Embryonic facial prominence (tissue), 1 donor: Measurements from ENCODE around the gene CDX4.
"Not testable (repeated sequence)": the region's sequence is repeated elsewhere in the genome, so short reads cannot be mapped to it uniquely, and the experiment has no call there.

Experiments
- DNase-seq: peaks from one replicate; pipeline ENCODE4 v3.0.0-alpha.2; 2016; ENCODE audit errors: extremely low spot score

The CDX4 gene, protein sequence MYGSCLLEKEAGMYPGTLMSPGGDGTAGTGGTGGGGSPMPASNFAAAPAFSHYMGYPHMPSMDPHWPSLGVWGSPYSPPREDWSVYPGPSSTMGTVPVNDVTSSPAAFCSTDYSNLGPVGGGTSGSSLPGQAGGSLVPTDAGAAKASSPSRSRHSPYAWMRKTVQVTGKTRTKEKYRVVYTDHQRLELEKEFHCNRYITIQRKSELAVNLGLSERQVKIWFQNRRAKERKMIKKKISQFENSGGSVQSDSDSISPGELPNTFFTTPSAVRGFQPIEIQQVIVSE

DNA sequence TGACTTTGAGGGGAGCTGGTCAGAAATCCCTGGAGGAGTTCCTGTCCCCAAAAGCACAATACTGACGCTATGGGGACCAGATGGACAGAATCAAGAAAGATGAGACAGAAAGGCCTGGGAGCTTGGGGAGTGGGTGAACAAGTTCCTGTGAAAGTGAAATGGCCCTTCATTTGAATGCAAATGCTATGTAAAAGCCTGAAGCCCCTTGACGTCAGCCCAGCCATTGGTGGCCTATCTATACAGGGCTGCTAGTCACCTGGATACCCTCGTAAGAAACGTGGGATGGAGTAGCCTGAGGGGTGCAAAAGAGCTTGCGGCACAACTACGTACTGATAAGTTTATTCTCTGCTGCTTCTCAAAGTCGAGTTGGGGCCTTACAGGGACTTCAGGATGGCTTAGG, at the start of gene CDX4:
Gene CDX4 (plus strand): TSS at position 223 of the 400 bp plus-strand sequence. CDS start 201 bp downstream, outside the sequence.
- no peak for DNase-seq

DNA sequence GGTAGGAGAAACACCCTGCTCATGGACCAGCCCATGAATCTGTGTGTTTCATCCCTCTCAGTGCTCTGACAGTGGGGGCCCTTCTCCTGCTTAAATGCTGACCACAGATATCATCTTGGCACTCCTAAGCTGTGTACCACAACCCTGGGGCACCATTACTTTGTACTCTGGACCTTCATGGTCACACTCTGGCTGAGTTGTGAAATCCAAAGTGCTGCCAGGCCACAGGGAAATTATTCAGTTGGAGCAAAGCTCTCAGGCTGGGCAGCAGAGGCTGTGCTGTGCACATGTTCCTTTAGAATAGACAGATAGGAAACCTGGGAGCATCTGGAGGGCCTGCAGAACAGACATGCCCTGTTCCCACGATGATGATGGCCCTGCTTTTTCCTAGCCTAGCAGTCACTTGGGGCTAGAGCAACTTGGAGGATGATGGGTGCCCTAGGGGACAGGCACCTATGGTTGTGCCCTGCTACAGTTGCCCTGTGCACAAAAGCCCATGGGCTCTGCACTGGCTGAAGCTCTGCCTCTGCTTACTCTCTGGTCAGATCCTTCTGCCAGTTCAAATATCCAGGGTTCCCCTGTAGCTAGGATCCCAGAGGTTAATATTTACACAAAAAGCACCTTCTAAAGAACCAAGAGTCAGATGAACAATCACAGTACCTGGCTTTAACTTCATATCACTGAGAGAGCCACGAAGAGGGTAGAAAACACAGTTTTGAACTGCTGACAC, 48.5 kb upstream of the CDX4 start:
- no peak for DNase-seq

DNA sequence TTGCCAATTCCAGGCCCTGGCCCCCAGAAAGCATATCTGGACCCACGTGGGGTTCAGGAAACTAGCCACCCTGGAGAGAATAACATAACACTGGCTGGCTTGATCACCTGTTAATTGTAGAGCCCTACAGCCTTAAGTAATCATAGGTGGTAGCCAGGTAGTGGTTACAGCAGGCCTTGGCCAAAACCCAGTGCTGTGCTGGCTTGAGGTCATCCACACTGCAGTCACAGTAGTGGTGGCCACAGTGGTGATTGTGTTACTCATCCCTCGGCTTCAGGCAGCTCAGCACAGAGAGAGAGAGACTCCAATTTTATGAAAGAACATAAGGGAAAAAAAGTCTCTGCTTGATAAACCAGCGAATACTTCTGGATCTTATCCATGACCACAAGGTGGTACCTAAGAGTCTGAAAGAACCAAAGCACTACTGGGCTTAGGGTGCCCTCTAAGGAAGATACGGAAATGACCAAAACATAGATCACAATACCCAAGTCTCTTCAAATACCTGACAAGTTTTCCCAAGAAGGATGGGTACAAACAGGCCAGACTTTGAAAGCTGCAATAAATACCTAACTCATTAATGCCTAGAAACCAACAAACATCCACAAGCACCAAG, 46.6 kb upstream of the CDX4 start:
- no peak for DNase-seq

DNA sequence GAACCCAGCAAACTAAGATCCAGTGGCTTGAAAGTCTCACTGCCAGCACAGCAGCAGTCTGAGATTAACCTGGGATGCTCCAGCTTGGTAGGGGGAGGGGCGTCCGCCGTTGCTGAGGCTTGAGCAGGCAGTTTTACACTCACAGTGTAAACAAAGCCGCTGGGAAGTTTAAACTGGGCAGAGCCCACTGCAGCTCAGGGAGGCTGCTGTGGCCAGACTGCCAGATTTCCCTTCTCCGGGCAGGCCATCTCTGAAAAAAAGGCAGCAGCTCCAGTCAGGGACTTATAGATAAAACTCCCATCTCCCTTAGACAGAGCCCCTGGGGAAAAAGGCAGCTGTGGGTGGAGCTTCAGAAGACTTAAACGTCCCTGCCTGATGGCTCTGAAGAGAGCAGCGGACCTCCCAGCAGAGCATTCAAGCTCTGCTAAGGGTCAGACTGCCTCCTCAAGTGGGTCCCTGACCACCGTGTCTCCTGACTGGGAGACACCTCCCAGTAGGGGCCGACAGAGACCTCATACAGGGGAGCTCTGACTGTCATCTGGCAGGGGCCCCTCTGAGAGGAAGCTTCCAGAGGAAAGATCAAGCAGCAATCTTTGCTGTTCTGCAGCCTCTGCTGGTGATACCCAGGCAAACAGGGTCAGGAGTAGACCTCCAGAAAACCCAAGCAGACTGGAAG, 45.1 kb upstream of the CDX4 start:
- no peak for DNase-seq

DNA sequence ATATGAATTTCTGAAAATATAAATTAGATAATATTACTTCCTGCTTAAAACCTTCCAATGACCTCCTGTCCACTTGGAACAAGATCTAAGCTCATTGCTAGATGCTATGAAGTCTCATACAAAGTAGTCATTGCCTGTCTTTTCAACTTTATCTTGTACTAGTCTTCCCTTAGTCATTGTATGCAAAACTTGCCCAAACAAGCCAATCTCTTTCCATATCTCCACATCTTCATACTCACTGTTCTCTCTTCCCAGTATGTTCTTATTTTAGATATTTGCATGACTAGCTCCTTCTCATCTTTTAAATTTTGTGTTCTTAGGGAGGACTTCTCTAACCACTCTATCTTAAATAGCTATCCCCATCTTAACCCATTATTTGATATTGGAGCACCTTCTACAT, 33.9 kb upstream of the CDX4 start:
- DNase-seq, result no peak

DNA sequence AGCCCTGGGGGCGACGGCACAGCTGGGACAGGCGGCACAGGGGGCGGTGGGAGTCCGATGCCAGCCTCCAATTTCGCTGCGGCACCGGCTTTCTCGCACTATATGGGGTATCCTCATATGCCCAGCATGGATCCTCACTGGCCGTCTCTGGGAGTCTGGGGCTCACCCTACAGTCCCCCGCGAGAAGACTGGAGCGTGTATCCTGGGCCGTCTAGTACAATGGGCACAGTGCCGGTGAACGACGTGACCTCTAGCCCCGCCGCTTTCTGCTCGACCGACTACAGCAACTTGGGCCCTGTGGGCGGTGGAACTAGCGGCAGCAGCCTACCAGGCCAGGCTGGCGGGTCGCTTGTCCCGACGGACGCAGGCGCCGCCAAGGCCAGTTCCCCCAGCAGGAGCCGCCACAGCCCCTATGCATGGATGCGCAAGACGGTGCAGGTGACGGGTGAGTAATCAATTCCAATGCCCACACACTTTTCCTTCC, 500 bp downstream of the CDX4 start:
- no peak for DNase-seq

DNA sequence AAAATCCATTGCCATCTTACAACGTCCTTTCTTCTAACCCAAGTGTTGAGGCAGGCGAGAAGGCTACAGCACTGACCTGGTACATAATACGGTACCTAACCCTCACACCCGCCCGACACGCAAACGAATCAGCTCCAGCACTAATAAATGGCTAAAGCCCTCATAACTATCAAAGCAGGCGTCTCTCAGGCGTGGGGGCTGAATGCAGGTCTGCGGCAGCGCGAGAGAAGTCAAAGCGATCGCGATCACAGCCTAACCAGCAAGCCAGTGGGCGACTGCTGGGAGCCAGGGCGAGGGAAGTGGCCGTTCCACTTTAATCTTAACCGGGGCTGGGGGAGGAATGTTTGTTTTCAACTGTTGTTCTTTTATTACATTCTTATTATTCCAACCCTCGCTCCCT, 1.5 kb downstream of the CDX4 start:
- DNase-seq, result no peak

DNA sequence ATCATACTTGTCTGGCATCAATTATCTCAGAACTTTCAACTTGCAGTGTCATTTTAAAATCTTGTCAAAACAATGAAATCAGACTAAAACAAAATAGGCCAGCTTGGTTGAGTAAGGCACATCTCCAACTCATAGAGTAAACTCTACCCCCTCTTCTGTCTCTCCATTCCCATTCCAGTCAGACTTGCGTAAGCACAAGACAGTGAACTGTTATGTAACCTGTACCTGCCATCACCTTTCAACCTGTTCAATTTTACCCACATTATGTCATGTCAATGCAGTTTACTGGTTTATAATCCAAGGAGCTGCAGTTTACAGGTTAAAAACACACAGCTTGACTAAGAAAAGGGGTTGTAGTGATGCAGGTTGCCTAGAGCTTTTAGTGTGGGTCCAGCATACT, 8.3 kb downstream of the CDX4 start:
- no peak for DNase-seq

DNA sequence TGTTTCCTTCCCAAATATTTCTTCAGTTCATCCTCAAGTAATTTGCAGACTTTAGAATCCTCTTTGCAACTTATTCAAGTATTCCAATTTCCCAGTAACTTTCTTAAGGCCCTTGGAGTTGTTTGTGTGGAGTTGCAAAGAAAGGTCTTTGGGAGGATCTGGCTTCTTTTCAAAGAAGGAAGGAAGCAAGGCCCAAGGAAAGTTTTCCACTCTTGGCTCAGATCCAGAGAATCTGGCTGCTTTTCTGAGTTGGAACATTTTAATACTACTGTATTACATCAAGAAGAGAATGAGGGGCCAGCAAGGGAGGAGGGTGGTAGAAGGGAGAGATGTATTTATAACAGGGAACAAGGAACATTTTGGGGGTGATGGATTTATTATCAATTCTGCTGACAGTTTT, 10.5 kb downstream of the CDX4 start:
- DNase-seq, result no peak

DNA sequence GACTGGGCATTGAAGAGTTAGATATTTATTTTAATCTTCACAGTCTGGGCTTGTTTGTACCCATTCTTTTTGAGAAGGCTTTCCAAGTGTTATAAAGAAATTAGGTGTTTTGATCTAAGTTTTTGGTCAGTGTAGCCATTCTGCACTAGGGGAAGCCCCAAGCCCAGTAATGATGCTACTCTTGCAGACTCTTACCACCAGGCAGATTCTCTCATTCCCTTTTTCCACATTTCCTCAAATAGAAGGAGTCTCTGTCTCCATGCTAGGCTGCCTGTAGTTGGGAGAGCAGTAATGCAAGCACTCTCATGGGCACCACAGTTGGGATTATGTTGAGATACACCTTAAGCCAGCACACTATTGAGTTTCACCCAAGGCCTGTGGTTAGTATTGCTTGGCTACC, 21.5 kb downstream of the CDX4 start:
- no peak for DNase-seq

DNA sequence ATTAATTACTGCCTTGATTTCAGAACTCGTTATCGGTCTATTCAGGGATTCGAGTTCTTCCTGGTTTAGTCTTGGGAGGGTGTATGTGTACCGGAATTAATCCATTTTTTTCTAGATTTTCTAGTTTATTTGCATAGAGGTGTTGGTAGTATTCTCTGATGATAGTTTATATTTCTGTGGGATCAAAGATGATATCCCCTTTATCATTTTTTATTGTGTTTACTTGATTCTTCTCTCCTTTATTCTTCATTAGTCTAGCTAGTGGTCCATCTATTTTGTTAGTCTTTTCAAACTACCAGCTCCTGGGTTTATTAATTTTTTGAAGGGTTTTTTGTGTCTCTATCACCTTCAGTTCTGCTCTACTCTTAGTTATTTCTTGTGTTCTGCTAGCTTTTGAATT, 32.1 kb downstream of the CDX4 start:
- no peak for DNase-seq

DNA sequence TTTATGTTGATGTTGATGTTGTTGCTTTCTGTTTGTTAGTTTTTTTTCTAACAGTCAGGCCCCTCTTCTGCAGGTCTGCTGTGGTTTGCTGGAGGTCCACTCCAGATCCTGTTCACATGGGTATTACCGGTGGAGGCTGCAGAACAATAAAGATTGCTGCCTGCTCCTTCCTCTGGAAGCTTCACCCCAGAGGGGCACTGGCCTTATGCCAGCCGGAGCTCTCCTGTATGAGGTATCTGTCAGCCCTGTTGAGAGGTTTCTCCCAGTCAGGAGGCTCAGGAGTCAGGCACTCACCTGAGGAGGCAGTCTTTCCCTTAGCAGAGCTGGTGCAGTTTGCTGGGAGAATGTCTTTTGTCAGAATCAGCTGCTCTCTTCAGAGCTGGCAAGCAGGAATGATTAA, 34.7 kb downstream of the CDX4 start:
- no peak for DNase-seq

DNA sequence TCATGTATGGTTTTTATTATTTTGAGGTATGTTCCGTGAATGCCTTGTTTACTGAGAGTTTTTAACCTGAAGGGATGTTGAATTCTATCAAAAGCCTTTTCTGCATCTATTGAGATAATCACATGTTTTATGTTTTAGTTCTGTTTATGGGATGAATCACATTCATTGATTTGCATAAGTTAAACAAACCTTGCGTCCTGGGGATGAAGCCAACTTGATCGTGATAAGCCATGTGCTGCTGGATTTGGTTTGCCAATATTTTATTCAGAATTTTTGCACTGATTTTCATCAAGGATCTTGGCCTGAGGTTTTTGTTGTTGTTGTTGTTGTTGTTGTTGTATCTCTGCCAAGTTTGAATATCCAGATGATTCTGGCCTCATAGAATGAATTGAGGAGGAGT, 43.8 kb downstream of the CDX4 start:
- DNase-seq, result no peak

DNA sequence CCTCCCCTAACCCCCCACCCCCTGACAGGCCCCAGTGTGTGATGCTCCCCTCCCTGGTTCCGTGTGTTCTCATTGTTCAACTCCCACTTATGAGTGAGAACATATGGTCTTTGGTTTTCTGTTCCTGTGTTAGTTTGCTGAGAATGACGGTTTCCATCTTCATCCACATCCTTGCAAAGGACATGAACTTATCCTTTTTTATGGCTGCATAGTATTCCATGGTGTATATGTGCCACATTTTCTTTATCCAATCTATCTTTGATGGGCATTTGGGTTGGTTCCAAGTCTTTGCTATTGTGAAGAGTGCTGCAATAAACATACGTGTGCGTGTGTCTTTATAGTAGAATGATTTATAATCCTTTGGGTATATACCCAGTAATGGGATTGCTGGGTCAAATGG, 45.3 kb downstream of the CDX4 start:
- DNase-seq, result not testable (repeated sequence)
